K562 (cell line): Measurements from ENCODE around the gene PBXIP1. TPM values are rescaled to one million over a fixed set of nuclear protein-coding genes. Genes with fewer than 3 reads are reported as not detected.
A peak's percentile ranks its signal among the peaks of the same experiment; 100 is the strongest.

Experiments used
- ATF7 ChIP-seq: fragments of 450-650 bp; IDR thresholded peaks from 2 replicates; pipeline ENCODE4 v1.7.1; 2014; ENCODE audit warnings: mild to moderate bottlenecking, moderate library complexity
- CBFA2T3 ChIP-seq: fragments of 450-650 bp; IDR thresholded peaks from 2 replicates; pipeline ENCODE4 v1.6.1; 2017
- DMBX1 ChIP-seq: fragments of 250-450 bp; sonication (Bioruptor Pico); IDR thresholded peaks from 2 replicates; pipeline ENCODE4 v1.8.0; 2022; ENCODE audit warnings: inconsistent platforms, mild to moderate bottlenecking, moderate library complexity, borderline replicate concordance
- ELK3 ChIP-seq: fragments of 450-650 bp; formaldehyde crosslinking; IDR thresholded peaks from 2 replicates; pipeline ENCODE4 v1.4.0; 2020; ENCODE audit warnings: mild to moderate bottlenecking
- IRF2 ChIP-seq: sonication (generic); formaldehyde crosslinking; IDR thresholded peaks from 2 replicates; pipeline ENCODE4 v1.8.1; 2022; ENCODE audit warnings: mild to moderate bottlenecking, missing genetic modification reagents
- JUND ChIP-seq, 2 experiments: IDR thresholded peaks; 2 replicates in 1 of 2; 3 replicates in 1 of 2; pipeline ENCODE4 v1.6.1; 2011; ENCODE audit warnings: borderline replicate concordance in 2 of 2, low read depth in 2 of 2, low read length in 2 of 2, improper control_type of control experiment in 1 of 2, missing biosample characterization in 1 of 2, missing genetic modification characterization in 1 of 2, missing genetic modification reagents in 1 of 2
- MCM2 ChIP-seq: fragments of 450-650 bp; IDR thresholded peaks from 2 replicates; pipeline ENCODE4 v1.6.1; 2017; ENCODE audit warnings: low read depth, mild to moderate bottlenecking
- MIER1 ChIP-seq: fragments of 450-650 bp; IDR thresholded peaks from 2 replicates; pipeline ENCODE4 v1.6.1; 2016; ENCODE audit warnings: antibody characterized with exemption, mild to moderate bottlenecking, low read depth
- NFRKB ChIP-seq: fragments of 450-650 bp; IDR thresholded peaks from 2 replicates; pipeline ENCODE4 v1.6.1; 2016; ENCODE audit warnings: low read depth
- NR2F6 ChIP-seq: fragments of 450-650 bp; formaldehyde crosslinking; IDR thresholded peaks from 2 replicates; pipeline ENCODE4 v1.4.0; 2020; ENCODE audit warnings: mild to moderate bottlenecking
- NRF1 ChIP-seq, 2 experiments: fragments of 450-650 bp; IDR thresholded peaks in 1 of 2; conservative IDR thresholded peaks in 1 of 2; 2 replicates each; pipeline ENCODE4 v1.6.1; 2014; ENCODE audit warnings: mild to moderate bottlenecking in 2 of 2
- OTX1 ChIP-seq: fragments of 450-650 bp; formaldehyde crosslinking; IDR thresholded peaks from 2 replicates; pipeline ENCODE4 v1.4.0; 2022; ENCODE audit warnings: mild to moderate bottlenecking
- RNF2 ChIP-seq: sonication (generic); IDR thresholded peaks from 2 replicates; pipeline ENCODE4 v1.6.1; 2016
- SMARCA4 ChIP-seq: fragments of 450-650 bp; IDR thresholded peaks from 2 replicates; pipeline ENCODE4 v1.6.1; 2016
- SOX6 ChIP-seq: fragments of 450-650 bp; IDR thresholded peaks from 2 replicates; pipeline ENCODE4 v1.6.1; 2014; ENCODE audit warnings: mild to moderate bottlenecking
- TAL1 ChIP-seq: fragments of 450-650 bp; IDR thresholded peaks from 2 replicates; pipeline ENCODE4 v1.6.1; 2016; ENCODE audit warnings: mild to moderate bottlenecking
- THAP12 ChIP-seq: fragments of 250-450 bp; sonication (Bioruptor Pico); IDR thresholded peaks from 2 replicates; pipeline ENCODE4 v1.9.0; 2021; ENCODE audit warnings: mild to moderate bottlenecking, inconsistent platforms
- TRIM24 ChIP-seq, 2 experiments: fragments of 450-650 bp; IDR thresholded peaks; 2 replicates each; pipeline ENCODE4 v1.6.1; 2016
- ZNF12 ChIP-seq: sonication (generic); formaldehyde crosslinking; IDR thresholded peaks from 2 replicates; pipeline ENCODE4 v1.4.0; 2020; ENCODE audit warnings: mild to moderate bottlenecking, missing genetic modification reagents
- ZNF384 ChIP-seq: IDR thresholded peaks from 2 replicates; pipeline ENCODE4 v1.6.1; 2012; ENCODE audit warnings: low read depth, low read length, improper control_type of control experiment
- ZNF668 ChIP-seq: fragments of 250-450 bp; sonication (Bioruptor Pico); IDR thresholded peaks from 2 replicates; pipeline ENCODE4 v1.8.0; 2022; ENCODE audit warnings: mild to moderate bottlenecking, inconsistent platforms
- ZNF75A ChIP-seq: fragments of 450-650 bp; formaldehyde crosslinking; IDR thresholded peaks from 2 replicates; pipeline ENCODE4 v1.4.0; 2020; ENCODE audit warnings: mild to moderate bottlenecking
- ZNF785 ChIP-seq: fragments of 250-450 bp; sonication (Bioruptor Pico); IDR thresholded peaks from 2 replicates; pipeline ENCODE4 v1.4.0; 2020; ENCODE audit warnings: mild to moderate bottlenecking
- polyA plus RNA-seq, 8 experiments: library from polyadenylated mRNA; depleted of rRNA in 4 of 8; stranded (reverse) in 5 of 8; unstranded in 3 of 8; fragments of >200 nt; fragmentation: Nextera tagmentation in 2 of 8; fragmentation: Illumina TruSeq in 1 of 8; extraction: Ambion mirVana in 2 of 8; extraction: Trizol in 1 of 8; gene quantifications; 2 replicates each; pipeline versions ENCODE4 v1.2.1 to v1.2.3, GENCODE V29; 2011 to 2014; ENCODE audit warnings: inconsistent platforms in 1 of 8, missing spikeins in 1 of 8
- total RNA-seq, 7 experiments: library from RNA; depleted of rRNA in 6 of 7; stranded (reverse); fragments of >200 nt in 6 of 7; fragmentation: Illumina TruSeq in 2 of 7; extraction: Trizol in 2 of 7; gene quantifications; 2 replicates each; pipeline versions ENCODE4 v1.2.1 to v1.2.3, GENCODE V29; 2011 to 2021; ENCODE audit warnings: low replicate concordance in 1 of 7
- TF ChIP-seq, protein P1 (sequence below): sonication (generic); formaldehyde crosslinking; IDR thresholded peaks from 2 replicates; pipeline ENCODE4 v1.8.1; 2023; ENCODE audit warnings: mild to moderate bottlenecking, missing genetic modification reagents
- TF ChIP-seq, protein P2 (sequence below): fragments of 250-450 bp; sonication (Bioruptor Pico); IDR thresholded peaks from 2 replicates; pipeline ENCODE4 v1.9.0; 2021; ENCODE audit warnings: mild to moderate bottlenecking

Gene PBXIP1
- total and polyA plus RNA-seq, 9 of the 15 experiments (the other 6 are each of a cell fraction or from before 2014, with no cell fraction given): 0.13 to 8.3 (median 5.8) TPM

DNA sequence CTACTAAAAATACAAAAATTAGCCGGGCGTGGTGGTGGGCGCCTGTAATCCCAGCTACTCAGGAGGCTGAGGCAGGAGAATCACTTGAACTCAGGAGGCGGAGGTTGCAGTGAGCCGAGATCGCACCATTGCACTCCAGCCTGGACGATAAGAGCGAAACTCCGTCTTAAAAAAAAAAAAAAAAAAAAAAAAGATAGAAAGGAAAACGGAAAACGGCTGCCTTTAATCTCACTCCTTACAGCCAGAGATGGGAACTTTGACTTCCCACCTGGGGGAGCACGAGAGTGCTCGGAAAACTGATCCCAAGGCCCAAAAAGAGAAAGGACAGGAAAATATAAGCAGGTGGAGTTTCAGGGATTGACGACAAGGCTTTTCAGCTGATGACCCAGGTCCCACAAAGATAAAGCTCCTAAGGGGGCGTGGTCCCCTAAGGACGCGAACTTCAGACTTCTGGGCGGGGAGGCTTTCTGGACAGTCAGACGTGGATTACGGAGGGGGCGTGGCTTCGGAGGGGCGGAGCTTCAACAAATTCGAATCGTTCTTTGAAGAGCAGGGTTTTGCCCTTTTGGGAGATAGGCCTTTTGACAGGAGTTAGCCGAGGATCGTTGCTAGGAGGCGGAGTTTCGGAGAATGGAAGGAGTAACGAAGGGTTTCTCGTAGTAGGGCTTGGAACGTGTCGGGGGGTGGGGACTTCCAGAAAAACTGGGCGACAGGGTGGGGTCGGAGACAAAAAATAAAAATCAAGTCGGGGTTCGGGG is 17.6 kb upstream of the PBXIP1 start (continued):
- TF ChIP-seq, protein P1, sequence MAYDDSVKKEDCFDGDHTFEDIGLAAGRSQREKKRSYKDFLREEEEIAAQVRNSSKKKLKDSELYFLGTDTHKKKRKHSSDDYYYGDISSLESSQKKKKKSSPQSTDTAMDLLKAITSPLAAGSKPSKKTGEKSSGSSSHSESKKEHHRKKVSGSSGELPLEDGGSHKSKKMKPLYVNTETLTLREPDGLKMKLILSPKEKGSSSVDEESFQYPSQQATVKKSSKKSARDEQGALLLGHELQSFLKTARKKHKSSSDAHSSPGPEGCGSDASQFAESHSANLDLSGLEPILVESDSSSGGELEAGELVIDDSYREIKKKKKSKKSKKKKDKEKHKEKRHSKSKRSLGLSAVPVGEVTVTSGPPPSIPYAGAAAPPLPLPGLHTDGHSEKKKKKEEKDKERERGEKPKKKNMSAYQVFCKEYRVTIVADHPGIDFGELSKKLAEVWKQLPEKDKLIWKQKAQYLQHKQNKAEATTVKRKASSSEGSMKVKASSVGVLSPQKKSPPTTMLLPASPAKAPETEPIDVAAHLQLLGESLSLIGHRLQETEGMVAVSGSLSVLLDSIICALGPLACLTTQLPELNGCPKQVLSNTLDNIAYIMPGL (CRISPR knock-in tag): 0 out of 2 replicates have a peak, but pooled peaks have one; percentile 62
- no peak for TF ChIP-seq ZNF668 (CRISPR knock-in tag)
- no peak for TF ChIP-seq ZNF75A (CRISPR knock-in tag)
- TF ChIP-seq NRF1 (conservative IDR thresholded peaks at IDR 0.05 in 1 of 2, IDR thresholded peaks at IDR 0.05 in 1 of 2): peak; percentile 42 to 47; a peak in 3 of 4 replicates
- peak; percentile 83 for TF ChIP-seq SMARCA4
- TF ChIP-seq, protein P2, sequence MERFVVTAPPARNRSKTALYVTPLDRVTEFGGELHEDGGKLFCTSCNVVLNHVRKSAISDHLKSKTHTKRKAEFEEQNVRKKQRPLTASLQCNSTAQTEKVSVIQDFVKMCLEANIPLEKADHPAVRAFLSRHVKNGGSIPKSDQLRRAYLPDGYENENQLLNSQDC: no peak
- no peak for TF ChIP-seq MCM2
- peak; percentile 54 for TF ChIP-seq JUND (IDR thresholded peaks at IDR 0.05; ENCODE audit: borderline replicate concordance, low read depth, low read length)
- peak; percentile 2; the same call in 1 of the 3 replicates for TF ChIP-seq JUND (tag; IDR thresholded peaks at IDR 0.05; ENCODE audit: borderline replicate concordance, low read depth, low read length)
- TF ChIP-seq CBFA2T3: peak; percentile 66
- no peak for TF ChIP-seq ZNF785 (CRISPR knock-in tag)
- TF ChIP-seq ZNF384: peak; percentile 81
- TF ChIP-seq NR2F6: no peak
- no peak; the same call in 1 of the 2 replicates for TF ChIP-seq RNF2
- no peak for TF ChIP-seq DMBX1 (CRISPR knock-in tag)
- TF ChIP-seq OTX1 (CRISPR knock-in tag): peak; percentile 6; the same call in 1 of the 2 replicates
- TF ChIP-seq ATF7: peak; percentile 65
- TF ChIP-seq ELK3: no peak
- no peak; the same call in 1 of the 2 replicates for TF ChIP-seq MIER1
- TF ChIP-seq TAL1: peak; percentile 19; the same call in 1 of the 2 replicates
- peak; percentile 44; the same call in 1 of the 2 replicates for TF ChIP-seq SOX6
- TF ChIP-seq TRIM24 (IDR thresholded peaks at IDR 0.05): 0 out of 4 replicates have a peak, but pooled peaks of 1 of the 2 experiments have one; percentile 20
- 0 out of 2 replicates have a peak, but pooled peaks have one; percentile 7 for TF ChIP-seq ZNF12 (CRISPR knock-in tag)
- peak; percentile 90; the same call in 1 of the 2 replicates for TF ChIP-seq NFRKB
- TF ChIP-seq IRF2 (CRISPR knock-in tag): no peak
- no peak for TF ChIP-seq THAP12 (CRISPR knock-in tag)
